AG04450 (cell line): ENCODE measurements around the gene B4GALT2. TPM values are rescaled to one million over a fixed set of nuclear protein-coding genes. Genes with fewer than 3 reads are reported as not detected.

ENCODE experiments used
- CTCF ChIA-PET: fragments of 300-600, 350-600 bp; formaldehyde crosslinking; extraction: SDS; loops from one replicate; lab custom pipeline; 2022; ENCODE audit warnings: antibody characterized with exemption, inconsistent platforms; lab: Charles Lee
- POLR2A ChIA-PET: fragments of 350-600 bp; formaldehyde crosslinking; extraction: SDS; loops from one replicate; lab custom pipeline; 2021; ENCODE audit warnings: antibody characterized with exemption, inconsistent platforms; lab: Yijun Ruan, JAX
- DNase-seq: peaks from one replicate; pipeline ENCODE4 v3.0.0-alpha.2; 2011; ENCODE audit warnings: low read depth, low spot score
- H3K27ac ChIP-seq: one replicate; pipeline ENCODE4 v1.5.1; 2012; ENCODE audit warnings: low read depth, low read length, control low read depth
- H3K27me3 ChIP-seq: one replicate; pipeline ENCODE4 v1.6.0; 2012; ENCODE audit warnings: low read length; ENCODE audit not compliant: control insufficient read depth, insufficient read depth
- H3K4me3 ChIP-seq: 2 replicates; pipeline ENCODE4 v1.5.1; 2011; ENCODE audit warnings: mild to moderate bottlenecking, low read depth, low read length, control low read depth
- H3K9me3 ChIP-seq: 2 replicates; pipeline ENCODE4 v1.5.1; 2012; ENCODE audit warnings: low read length; ENCODE audit not compliant: control insufficient read depth, insufficient read depth
- polyA plus RNA-seq: library from polyadenylated mRNA; depleted of rRNA; stranded (reverse); fragments of >200 nt; gene quantifications from 2 replicates; pipeline ENCODE4 v1.2.3, GENCODE V29; 2011
- TF ChIP-seq, protein P1 (sequence below): IDR thresholded peaks from 2 replicates; pipeline ENCODE4 v1.5.1; 2011; ENCODE audit warnings: low read depth, low read length, control low read depth, inconsistent platforms

The B4GALT2 gene
- polyA plus RNA-seq, 1 experiment = 39.0 TPM

DNA sequence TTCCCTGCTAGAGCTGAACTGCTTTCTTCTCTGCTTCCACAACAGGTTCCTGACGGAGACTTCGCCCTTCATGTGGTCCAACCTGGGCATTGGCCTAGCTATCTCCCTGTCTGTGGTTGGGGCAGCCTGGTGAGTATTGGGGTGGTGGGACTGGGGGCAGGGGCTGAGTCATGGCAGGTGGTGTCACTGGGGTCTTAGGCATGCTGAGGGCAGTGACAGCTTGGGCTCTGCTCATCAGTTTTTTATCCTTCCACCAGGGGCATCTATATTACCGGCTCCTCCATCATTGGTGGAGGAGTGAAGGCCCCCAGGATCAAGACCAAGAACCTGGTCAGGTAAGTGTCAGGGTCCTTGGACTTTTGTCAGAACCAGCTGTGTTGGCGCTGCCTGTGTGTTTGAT, 3.0 kb upstream of the B4GALT2 start:
- Histone ChIP-seq H3K9me3 (no peaks in the 10 kb centered on the region; the same call in 1 of the 2 replicates), H3K27ac (no peak overlapping the region), H3K27me3 (no peaks in the 10 kb centered on the region), H3K4me3 (peak overlapping the region; percentile 86)
- TF ChIP-seq, protein P1, sequence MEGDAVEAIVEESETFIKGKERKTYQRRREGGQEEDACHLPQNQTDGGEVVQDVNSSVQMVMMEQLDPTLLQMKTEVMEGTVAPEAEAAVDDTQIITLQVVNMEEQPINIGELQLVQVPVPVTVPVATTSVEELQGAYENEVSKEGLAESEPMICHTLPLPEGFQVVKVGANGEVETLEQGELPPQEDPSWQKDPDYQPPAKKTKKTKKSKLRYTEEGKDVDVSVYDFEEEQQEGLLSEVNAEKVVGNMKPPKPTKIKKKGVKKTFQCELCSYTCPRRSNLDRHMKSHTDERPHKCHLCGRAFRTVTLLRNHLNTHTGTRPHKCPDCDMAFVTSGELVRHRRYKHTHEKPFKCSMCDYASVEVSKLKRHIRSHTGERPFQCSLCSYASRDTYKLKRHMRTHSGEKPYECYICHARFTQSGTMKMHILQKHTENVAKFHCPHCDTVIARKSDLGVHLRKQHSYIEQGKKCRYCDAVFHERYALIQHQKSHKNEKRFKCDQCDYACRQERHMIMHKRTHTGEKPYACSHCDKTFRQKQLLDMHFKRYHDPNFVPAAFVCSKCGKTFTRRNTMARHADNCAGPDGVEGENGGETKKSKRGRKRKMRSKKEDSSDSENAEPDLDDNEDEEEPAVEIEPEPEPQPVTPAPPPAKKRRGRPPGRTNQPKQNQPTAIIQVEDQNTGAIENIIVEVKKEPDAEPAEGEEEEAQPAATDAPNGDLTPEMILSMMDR = no peak
- ChIA-PET POLR2A (interaction anchor here (0.6 to 2.1 kb wide), 2 partner anchors 29 to 71 kb away, joined by 3 to 5 read pairs; partner anchors contain the start of gene IPO13), CTCF (interaction anchor here (1.7 kb wide), 2 partner anchors 71 to 212 kb away, joined by 5 to 6 read pairs; no protein-coding TSS in a partner anchor)
- no peak for DNase-seq

DNA sequence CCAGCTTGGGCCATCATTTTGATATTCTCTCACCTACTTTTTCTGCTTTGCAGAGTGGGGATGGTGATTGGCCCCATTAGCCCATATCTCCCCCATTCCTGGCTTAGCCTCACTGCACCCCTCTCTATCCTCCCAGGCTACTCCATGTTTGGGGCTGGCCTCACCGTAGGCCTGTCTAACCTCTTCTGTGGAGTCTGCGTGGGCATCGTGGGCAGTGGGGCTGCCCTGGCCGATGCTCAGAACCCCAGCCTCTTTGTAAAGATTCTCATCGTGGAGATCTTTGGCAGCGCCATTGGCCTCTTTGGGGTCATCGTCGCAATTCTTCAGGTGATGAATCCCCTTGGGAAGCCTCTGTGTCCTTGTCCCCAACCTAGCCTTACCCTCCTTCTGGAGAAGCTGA, 2.1 kb upstream of the B4GALT2 start:
- no peaks in the 10 kb centered on the region; the same call in 1 of the 2 replicates for H3K9me3 ChIP-seq
- DNase-seq = no peak
- CTCF ChIA-PET = interaction anchor here (1.8 kb wide), 1 partner anchor 42 kb away, joined by 5 read pairs; no protein-coding TSS in a partner anchor
- TF ChIP-seq, protein P1 = no peak
- H3K27ac ChIP-seq = no peak overlapping the region
- no peak overlapping the region for H3K4me3 ChIP-seq
- POLR2A ChIA-PET = interaction anchor here (0.8 kb wide), 1 partner anchor 211 kb away, joined by 4 read pairs; no protein-coding TSS in a partner anchor
- no peaks in the 10 kb centered on the region for H3K27me3 ChIP-seq

DNA sequence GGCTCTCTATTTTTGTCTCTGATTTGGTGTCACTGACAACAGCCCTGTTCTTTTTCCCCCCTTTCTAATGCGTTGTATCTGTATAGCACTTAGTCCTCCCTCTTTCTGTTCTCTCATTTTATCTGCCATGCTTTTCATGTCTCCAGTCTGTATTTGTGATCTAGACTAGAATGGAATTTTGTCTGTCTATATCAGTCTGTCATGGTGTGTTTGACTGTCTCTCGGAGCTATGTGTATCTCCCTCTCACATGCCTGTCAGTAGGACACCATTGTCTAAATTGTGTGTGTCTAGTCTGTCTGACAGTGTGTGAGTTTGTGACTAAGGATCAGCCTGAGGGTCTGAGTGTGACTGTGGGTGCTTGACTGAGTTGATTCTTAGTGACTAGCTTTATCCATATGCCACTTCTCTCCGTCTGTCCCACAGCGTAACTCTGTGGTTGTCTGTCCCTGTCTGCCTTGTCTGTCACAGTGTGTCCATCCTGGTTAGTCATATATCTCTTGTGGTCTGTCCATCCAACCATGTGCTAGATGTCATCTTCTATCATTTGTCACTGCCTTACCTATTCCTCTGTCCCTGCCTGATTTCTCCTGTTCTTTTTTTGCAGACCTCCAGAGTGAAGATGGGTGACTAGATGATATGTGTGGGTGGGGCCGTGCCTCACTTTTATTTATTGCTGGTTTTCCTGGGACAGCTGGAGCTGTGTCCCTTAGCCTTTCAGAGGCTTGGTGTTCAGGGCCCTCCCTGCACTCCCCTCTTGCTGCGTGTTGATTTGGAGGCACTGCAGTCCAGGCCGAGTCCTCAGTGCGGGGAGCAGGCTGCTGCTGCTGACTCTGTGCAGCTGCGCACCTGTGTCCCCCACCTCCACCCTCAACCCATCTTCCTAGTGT, 1.4 kb upstream of the B4GALT2 start:
- POLR2A ChIA-PET = interaction anchor here (0.8 kb wide), 1 partner anchor 212 kb away, joined by 4 read pairs; no protein-coding TSS in a partner anchor
- H3K9me3 ChIP-seq = no peaks in the 10 kb centered on the region; the same call in 1 of the 2 replicates
- H3K4me3 ChIP-seq = no peak overlapping the region
- CTCF ChIA-PET = interaction anchor here (0.6 to 1.8 kb wide), 2 partner anchors 37 to 43 kb away, joined by 3 to 5 read pairs; no protein-coding TSS in a partner anchor
- H3K27me3 ChIP-seq = no peaks in the 10 kb centered on the region
- DNase-seq = no peak
- H3K27ac ChIP-seq = no peak overlapping the region
- TF ChIP-seq, protein P1 = no peak

DNA sequence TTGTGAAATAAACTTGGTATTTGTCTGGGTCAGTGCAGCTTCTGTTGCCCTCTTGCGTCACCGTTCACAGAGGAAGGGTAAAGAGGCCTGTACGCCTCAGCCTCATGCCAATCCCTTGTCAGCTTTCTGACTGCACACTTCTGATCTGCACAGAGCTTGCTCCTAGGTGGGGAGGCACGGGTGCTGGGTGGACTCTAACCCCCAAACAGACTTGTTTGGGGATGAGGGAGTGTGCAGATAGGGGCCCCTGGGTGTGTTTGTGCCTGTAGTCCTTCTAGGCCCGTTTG, 803 bp upstream of the B4GALT2 start:
- TF ChIP-seq, protein P1 = no peak
- no peak for DNase-seq
- ChIA-PET CTCF (interaction anchor here (0.6 to 1.8 kb wide), 2 partner anchors 37 to 44 kb away, joined by 3 to 5 read pairs; no protein-coding TSS in a partner anchor), POLR2A (no interaction called here)
- Histone ChIP-seq H3K27me3 (no peaks in the 10 kb centered on the region), H3K4me3 (peak overlapping the region; percentile 74), H3K9me3 (no peaks in the 10 kb centered on the region; the same call in 1 of the 2 replicates), H3K27ac (no peak overlapping the region)

DNA sequence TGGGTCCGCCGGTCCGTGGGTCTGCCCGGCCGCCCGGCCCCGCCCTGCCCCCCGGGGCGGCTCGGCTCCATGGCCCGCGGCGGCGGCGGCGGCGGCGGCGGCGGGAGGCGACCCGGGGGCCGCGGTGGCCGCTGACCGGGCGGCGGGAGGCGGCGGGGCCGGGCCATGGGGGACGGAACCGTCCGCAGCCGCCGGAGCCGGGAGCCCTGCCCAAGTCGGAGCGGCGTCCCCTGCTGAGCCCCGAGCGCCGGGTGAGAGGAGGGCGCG, 184 bp downstream of the B4GALT2 start:
- Histone ChIP-seq H3K27ac (no peak overlapping the region), H3K9me3 (no peaks in the 10 kb centered on the region; the same call in 1 of the 2 replicates), H3K27me3 (no peaks in the 10 kb centered on the region), H3K4me3 (peak overlapping the region; percentile 73)
- ChIA-PET CTCF (no interaction called here), POLR2A (no interaction called here)
- DNase-seq = no peak
- TF ChIP-seq, protein P1 = no peak
